Activated CD4-positive, alpha-beta T cell treated with anti-CD3 and anti-CD28 coated beads, Interleukin-2, amount 10 ng/mL, durations not matched to agents 24 days and 14 days (primary cell): Measurements from ENCODE around the gene RASL12. TPM values are rescaled to one million over a fixed set of nuclear protein-coding genes. Genes with fewer than 3 reads are reported as not detected.
"Not testable (repeated sequence)": the region's sequence is repeated elsewhere in the genome, so short reads cannot be mapped to it uniquely, and the experiment has no call there.

Experiments used
- DNase-seq: peaks from one replicate; pipeline ENCODE4 v3.0.0; 2022
- H3K27ac Mint-ChIP-seq: one replicate; pipeline ENCODE4 v1.8.0; 2022; ENCODE audit warnings: mild to moderate bottlenecking, mixed read lengths
- H3K27me3 Mint-ChIP-seq: one replicate; pipeline ENCODE4 v1.8.0; 2022; ENCODE audit warnings: mixed read lengths
- H3K36me3 Mint-ChIP-seq: one replicate; pipeline ENCODE4 v1.8.0; 2022; ENCODE audit warnings: low read depth, mild to moderate bottlenecking, mixed read lengths
- H3K4me1 Mint-ChIP-seq: one replicate; pipeline ENCODE4 v1.8.0; 2021; ENCODE audit warnings: mixed read lengths
- H3K4me3 Mint-ChIP-seq: one replicate; pipeline ENCODE4 v1.8.0; 2022; ENCODE audit warnings: mild to moderate bottlenecking, moderate library complexity, mixed read lengths
- H3K9me3 Mint-ChIP-seq: one replicate; pipeline ENCODE4 v1.8.0; 2021; ENCODE audit warnings: mixed read lengths
- intact Hi-C: fragments of 100-400 bp; cut with micrococcal nuclease; formaldehyde crosslinking; loops from one replicate; pipeline ENCODE4 v1.15.1; 2023
- total RNA-seq: library from RNA; stranded (reverse); gene quantifications from 2 replicates; pipeline ENCODE4 v1.2.3, GENCODE V29; 2022

Gene RASL12
- total RNA-seq, 1 donor from 2014 or later: not detected

DNA sequence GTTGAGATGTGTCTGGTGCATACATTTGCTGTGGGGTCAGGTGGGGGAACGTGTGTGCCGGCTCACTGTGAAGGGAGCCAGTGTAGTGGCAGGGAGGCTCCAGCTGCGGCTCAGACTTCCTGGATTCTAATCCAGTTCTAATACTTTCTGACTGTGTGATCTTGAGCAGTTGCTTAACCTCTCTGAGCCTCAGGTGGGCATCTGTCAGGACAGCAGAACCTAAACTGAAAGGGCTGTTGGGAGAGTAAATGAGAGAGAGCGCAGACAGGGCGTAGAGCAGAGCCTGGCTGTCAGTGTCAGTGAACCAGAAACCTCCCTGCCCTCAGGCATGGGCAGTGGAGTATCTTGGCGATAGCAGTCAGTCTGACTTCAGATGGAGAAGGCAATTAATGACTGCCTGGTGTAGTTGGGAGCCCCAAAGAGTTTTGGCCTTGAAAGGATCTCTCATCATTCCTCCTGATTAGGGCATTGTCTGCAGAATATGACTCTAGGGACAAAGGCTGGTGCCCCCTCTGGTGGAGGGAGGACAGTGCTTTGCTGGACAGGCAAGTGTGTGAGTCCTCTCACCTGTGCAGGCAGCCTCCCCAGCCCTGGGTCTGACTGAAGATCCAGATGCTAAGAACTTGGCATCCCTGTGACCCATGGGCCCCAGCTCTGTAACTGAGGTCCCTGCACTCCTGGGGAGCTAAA, 18.3 kb upstream of the RASL12 start:
- intact Hi-C loops: no loop called here
- peaks cover 16% of the 10 kb centered on the region for H3K4me1 Mint-ChIP-seq
- H3K36me3 Mint-ChIP-seq: no peaks in the 10 kb centered on the region
- H3K27me3 Mint-ChIP-seq: peaks cover 25% of the 10 kb centered on the region
- no peak overlapping the region for H3K4me3 Mint-ChIP-seq
- no peaks in the 10 kb centered on the region for H3K9me3 Mint-ChIP-seq
- H3K27ac Mint-ChIP-seq: no peak overlapping the region
- DNase-seq: peak; percentile 66

DNA sequence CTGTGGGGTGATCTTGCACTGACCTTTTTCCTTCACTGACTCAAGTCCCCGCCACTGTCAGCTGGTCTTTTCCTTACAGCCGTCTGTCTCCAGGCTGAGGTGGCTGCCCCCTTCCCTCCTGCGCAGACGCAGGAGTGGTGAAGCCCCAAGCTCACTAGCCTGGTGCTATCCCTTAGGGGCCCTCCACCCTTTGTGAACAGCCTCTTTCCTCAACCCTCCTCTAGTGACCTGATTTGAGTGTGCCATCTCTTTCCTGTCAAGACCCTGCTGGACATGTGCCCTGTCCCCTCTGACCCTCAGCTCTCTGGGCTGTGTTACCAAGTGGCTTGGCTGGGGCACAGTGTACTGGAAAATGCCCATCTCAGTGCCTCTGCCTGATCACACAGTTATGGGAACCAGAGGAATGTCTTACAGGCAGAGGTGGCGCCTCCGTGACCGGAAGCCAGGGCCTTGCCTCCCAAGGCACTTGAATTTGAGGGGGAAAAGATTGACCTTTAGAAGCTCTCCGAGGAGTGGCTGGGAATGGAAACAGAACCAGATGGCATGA, 17.5 kb upstream of the RASL12 start:
- H3K27ac Mint-ChIP-seq: no peak overlapping the region
- intact Hi-C loops: no loop called here
- no peak for DNase-seq

DNA sequence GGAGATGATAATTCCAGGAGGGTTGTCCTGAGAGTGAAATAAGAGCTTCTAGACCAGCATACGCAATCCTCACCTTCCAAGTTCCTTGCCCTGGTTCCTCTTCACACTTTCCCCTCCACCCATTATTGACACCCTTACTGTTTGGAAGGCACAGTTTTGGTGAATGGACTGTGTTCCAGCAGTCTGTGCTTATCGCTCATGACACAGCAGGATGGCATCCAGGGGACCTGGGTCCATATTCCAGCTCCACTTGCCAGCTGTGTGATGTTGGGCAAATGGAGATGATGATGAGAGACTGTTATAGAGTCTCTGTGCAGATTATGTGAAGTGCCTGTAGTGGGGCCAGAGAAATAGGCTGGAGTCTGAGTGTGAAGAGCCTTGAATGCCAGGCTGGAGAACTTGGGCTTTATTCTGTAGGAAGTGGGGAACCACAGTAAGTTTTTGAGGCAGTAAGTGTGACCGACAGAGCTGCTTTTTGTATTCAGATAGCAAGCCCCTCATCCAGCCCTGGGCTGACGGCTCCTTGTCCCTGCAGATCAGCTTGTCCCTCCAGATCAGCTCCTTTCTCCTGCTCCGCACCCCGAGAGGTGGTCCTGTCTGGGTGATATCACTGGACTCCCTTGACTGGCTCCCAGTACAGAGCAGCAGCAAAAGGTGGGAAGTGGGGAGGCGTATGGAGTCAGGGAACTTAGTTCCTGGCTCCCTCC, 16.9 kb upstream of the RASL12 start:
- Mint-ChIP-seq H3K27me3 (peaks cover 28% of the 10 kb centered on the region), H3K9me3 (no peaks in the 10 kb centered on the region), H3K27ac (no peak overlapping the region), H3K4me3 (no peak overlapping the region), H3K4me1 (peaks cover 16% of the 10 kb centered on the region), H3K36me3 (no peaks in the 10 kb centered on the region)
- intact Hi-C loops: no loop called here
- DNase-seq: no peak

More for the DNA sequence above, 17.5 kb upstream of the RASL12 start:
- Mint-ChIP-seq H3K4me3 (no peak overlapping the region), H3K36me3 (no peaks in the 10 kb centered on the region), H3K9me3 (no peaks in the 10 kb centered on the region), H3K4me1 (peaks cover 16% of the 10 kb centered on the region), H3K27me3 (peaks cover 28% of the 10 kb centered on the region)

DNA sequence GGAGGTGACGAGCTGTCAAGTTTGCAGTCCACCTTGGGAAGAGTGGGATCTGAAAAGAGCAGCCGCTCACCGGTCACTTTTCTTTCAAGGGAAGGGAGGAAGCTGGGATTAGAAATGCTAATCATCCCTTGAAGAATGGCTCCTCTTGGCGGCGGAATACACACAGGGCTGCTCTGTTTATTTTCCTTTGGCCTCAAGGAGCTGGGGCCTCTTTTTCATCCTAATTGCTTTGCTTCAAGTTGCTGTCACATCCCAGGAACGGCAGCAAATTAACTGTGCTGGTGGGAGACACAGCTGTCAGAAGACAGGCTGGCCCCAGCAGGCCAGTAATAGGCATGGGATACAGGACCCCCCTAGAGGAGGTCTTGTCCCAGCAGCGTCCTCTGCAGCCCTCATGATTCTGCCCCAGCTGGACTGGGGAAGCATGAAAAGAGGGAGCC, 15.5 kb upstream of the RASL12 start:
- H3K4me3 Mint-ChIP-seq: no peak overlapping the region
- DNase-seq: no peak
- peaks cover 34% of the 10 kb centered on the region for H3K27me3 Mint-ChIP-seq
- H3K4me1 Mint-ChIP-seq: peaks cover 16% of the 10 kb centered on the region
- no peak overlapping the region for H3K27ac Mint-ChIP-seq
- intact Hi-C loops: no loop called here
- no peaks in the 10 kb centered on the region for H3K36me3 Mint-ChIP-seq
- no peaks in the 10 kb centered on the region for H3K9me3 Mint-ChIP-seq

DNA sequence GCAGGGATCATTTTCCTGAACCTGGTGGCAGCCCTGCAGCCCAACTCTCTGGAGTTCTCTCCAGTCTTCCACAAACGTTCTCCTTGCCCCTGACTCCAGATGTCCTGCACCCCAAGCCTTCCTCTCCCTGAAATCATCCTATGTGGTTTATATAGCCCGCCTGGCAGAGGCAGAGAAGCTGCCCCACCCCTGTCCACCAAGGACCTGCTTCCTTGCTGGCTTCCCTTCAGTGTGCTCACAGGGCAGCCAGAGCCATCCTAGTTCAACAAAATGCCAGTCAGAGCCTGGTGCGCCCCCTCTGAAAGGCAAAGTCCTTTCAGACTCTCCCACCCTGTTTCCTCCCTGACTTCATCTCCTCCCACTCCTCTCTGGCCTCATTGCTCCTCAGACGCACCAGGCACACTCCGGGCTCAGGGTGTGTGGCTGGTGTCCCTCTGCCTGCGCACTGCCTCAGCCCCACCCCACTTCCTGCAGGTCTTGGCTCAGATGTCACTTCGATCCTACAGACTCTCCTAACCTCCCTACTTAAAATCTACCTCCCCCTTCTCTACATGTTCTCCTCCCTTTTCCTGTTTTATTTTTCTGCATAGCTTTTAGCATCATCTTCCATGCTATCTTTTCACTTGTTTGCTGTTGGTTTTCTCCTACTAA, 14.6 kb upstream of the RASL12 start:
- DNase-seq: peak; percentile 79
- peak overlapping the region; percentile 29 for H3K4me3 Mint-ChIP-seq
- intact Hi-C loops: no loop called here

DNA sequence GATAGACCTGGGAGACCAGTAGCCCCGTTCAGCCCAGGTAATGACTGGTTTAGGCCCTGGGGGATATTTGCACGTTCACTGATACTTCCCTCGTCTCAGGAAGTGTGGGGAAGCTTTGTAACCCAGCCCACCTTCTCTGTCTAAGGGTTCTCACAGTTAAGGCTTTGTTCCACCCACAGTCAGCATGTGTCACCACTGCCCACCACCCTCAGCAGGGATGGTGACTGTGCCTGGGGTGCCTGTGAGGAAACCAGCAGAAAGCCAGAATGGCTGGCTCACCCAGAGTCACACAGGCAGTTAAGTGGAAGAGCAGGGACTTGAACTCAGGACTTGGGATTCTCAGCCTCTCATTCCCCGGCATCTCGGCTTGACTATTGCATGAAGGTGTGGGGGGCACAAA, 14.0 kb upstream of the RASL12 start:
- Mint-ChIP-seq H3K27ac (no peak overlapping the region), H3K4me3 (no peak overlapping the region), H3K9me3 (no peaks in the 10 kb centered on the region), H3K4me1 (peaks cover 18% of the 10 kb centered on the region), H3K27me3 (peaks cover 38% of the 10 kb centered on the region), H3K36me3 (no peaks in the 10 kb centered on the region)
- DNase-seq: no peak
- intact Hi-C loops: no loop called here

More for the DNA sequence above, 14.6 kb upstream of the RASL12 start:
- Mint-ChIP-seq H3K4me1 (peaks cover 18% of the 10 kb centered on the region), H3K27ac (peak overlapping the region; percentile 8), H3K36me3 (no peaks in the 10 kb centered on the region), H3K27me3 (peaks cover 38% of the 10 kb centered on the region), H3K9me3 (no peaks in the 10 kb centered on the region)

DNA sequence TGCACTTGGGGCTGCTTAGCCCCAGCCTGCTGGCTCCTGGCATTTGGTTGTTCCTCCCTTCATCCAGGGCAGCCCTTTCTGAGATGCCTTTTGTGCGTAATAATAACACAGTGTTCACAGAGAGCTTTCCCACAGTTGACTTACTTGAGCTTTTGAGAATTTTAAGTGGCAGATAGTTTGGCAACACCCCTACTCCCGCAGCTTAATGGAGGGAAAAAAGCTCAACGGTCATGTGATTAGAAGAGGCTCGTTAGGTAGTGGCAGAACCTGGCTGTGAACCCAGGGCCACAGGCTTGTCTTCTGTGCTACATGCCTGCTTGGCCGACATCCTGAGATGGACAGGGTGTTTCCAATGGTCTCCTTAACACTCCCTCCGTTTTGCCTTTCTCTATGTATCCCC, 13.5 kb upstream of the RASL12 start:
- DNase-seq: no peak
- no peak overlapping the region for H3K4me3 Mint-ChIP-seq
- peaks cover 18% of the 10 kb centered on the region for H3K4me1 Mint-ChIP-seq
- no peaks in the 10 kb centered on the region for H3K36me3 Mint-ChIP-seq
- H3K27me3 Mint-ChIP-seq: peaks cover 40% of the 10 kb centered on the region
- H3K27ac Mint-ChIP-seq: no peak overlapping the region
- intact Hi-C loops: no loop called here
- H3K9me3 Mint-ChIP-seq: no peaks in the 10 kb centered on the region

DNA sequence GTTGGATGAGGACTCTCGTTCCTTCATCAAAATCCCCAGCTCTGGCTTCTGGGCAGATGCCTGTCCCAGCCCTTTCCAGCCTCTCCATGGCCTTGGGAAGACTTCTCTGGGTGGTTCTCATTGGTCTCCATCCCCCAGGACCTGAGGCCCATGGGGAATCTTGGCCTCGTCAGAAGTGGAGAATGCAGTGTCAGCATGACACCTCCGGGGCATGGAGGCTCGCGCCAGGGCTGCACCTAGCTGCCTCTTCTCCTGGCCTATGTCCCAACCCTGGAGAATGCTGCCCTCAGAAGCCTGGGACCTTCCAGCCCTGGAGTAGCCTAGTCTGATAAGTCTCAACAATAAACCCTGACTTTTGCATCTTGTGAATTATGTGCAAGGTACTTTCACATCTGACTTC, 11.8 kb upstream of the RASL12 start:
- Mint-ChIP-seq H3K4me3 (no peak overlapping the region), H3K4me1 (peaks cover 17% of the 10 kb centered on the region), H3K36me3 (no peaks in the 10 kb centered on the region), H3K27me3 (peaks cover 37% of the 10 kb centered on the region), H3K9me3 (no peaks in the 10 kb centered on the region), H3K27ac (no peak overlapping the region)
- DNase-seq: no peak
- intact Hi-C loops: loop anchor here (5.0 kb wide), 1 partner anchor 347 kb away; no protein-coding TSS in a partner anchor

DNA sequence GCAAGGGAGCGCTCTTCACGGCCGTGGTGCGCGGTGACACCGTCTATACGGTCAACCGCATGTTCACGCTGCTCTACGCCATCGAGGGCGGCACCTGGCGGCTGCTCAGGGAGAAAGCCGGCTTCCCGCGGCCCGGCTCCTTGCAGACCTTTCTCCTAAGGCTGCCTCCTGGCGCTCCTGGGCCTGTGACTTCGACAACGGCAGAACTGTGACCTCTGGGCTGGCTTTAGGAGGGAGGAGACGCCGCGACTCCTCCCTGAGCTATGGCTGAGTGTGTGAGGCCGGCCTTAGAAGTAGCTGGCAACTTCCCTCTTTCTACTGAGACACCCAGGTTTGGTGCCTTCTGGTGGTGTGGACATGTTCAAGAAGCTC, 10.2 kb upstream of the RASL12 start:
- no peak overlapping the region for H3K27ac Mint-ChIP-seq
- H3K4me1 Mint-ChIP-seq: peaks cover 15% of the 10 kb centered on the region
- intact Hi-C loops: loop anchor here (1.0 to 5.0 kb wide), 3 partner anchors 24 to 346 kb away; no protein-coding TSS in a partner anchor
- no peak overlapping the region for H3K4me3 Mint-ChIP-seq
- no peaks in the 10 kb centered on the region for H3K36me3 Mint-ChIP-seq
- DNase-seq: peak; percentile 85
- no peaks in the 10 kb centered on the region for H3K9me3 Mint-ChIP-seq
- H3K27me3 Mint-ChIP-seq: peaks cover 24% of the 10 kb centered on the region

DNA sequence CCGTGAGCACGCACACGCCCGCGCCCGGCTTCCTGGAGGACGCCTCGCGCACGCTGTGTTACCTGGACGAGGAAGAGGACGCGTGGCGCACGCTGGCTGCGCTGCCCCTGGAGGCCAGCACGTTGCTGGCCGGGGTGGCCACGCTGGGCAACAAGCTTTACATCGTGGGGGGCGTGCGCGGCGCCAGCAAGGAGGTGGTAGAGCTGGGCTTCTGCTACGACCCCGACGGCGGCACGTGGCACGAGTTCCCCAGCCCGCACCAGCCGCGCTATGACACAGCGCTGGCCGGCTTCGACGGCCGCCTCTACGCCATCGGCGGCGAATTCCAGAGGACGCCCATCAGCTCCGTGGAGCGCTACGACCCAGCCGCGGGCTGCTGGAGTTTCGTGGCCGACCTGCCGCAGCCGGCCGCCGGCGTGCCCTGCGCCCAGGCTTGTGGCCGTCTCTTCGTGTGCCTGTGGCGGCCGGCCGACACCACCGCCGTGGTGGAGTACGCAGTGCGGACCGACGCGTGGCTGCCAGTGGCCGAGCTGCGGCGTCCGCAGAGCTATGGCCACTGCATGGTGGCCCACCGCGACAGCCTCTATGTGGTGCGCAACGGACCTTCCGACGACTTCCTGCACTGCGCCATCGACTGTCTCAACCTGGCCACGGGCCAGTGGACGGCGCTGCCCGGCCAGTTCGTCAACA, 9.6 kb upstream of the RASL12 start:
- intact Hi-C loops: loop anchor here (5.0 kb wide), 1 partner anchor 345 kb away; no protein-coding TSS in a partner anchor
- DNase-seq: no peak
- no peak overlapping the region for H3K27ac Mint-ChIP-seq
- H3K36me3 Mint-ChIP-seq: no peaks in the 10 kb centered on the region
- H3K4me1 Mint-ChIP-seq: peaks cover 10% of the 10 kb centered on the region
- no peaks in the 10 kb centered on the region for H3K9me3 Mint-ChIP-seq
- H3K27me3 Mint-ChIP-seq: peaks cover 19% of the 10 kb centered on the region
- no peak overlapping the region for H3K4me3 Mint-ChIP-seq

DNA sequence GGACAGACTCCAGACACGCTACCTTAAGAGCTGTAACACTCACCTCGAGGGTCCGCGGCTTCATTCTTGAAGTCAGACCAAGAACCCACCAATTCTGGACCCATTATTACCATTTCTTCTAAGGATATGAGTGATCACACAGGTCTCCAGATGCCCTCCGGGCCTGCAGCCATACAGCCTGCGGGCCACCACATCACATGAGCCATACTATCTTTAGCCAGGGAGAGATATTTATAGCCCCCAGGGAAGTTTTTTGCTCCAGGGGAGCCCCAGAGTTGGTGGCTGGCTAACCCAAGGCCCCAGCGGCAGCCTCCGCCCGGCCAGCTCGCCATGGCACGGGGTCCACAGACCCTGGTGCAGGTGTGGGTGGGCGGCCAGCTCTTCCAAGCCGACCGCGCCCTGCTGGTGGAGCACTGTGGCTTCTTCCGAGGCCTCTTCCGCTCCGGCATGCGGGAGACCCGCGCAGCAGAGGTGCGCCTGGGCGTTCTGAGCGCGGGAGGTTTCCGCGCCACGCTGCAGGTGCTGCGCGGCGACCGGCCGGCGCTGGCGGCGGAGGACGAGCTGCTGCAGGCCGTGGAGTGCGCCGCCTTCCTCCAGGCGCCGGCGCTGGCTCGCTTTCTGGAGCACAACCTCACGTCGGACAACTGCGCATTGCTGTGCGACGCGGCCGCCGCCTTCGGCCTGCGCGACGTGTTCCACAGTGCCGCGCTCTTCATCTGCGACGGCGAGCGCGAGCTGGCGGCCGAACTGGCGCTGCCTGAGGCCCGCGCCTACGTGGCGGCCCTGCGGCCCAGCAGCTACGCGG, 8.9 kb upstream of the RASL12 start, which contains the start of gene KBTBD13:
Gene KBTBD13, plus strand, starts transcription at position 261 of the 805 bp plus-strand sequence. Its CDS starts 70 bp downstream, at position 331.
- H3K36me3 Mint-ChIP-seq: no peaks in the 10 kb centered on the region
- no peak within 1 kb of the TSS for H3K4me3 Mint-ChIP-seq
- H3K27me3 Mint-ChIP-seq: peaks cover 17% of the 10 kb centered on the region

DNA sequence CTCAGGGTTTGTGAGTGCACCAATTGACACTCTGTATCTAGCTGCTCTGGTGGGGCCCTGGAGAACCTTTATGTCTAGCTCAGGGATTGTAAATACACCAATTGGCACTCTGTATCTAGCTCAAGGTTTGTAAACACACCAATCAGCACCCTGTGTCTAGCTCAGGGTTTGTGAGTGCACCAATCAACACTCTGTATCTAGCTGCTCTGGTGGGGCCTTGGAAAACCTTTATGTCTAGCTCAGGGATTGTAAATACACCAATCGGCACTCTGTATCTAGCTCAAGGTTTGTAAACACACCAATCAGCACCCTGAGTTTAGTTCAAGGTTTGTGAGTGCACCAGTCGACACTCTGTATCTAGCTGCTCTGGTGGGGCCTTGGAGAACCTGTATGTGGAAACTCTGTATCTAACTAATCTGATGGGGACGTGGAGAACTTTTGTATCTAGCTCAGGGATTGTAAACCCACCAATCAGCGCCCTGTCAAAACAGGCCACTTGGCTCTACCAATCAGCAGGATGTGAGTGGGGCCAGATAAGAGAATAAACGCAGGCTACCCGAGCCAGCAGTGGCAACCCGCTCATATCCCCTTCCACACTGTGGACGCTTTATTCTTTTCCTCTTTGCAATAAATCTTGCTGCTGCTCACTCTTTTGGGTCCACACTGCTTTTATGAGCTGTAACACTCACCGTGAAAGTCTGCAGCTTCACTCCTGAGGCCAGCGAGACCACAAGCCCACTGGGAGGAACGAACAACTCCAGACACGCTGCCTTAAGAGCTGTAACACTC, 8.0 kb upstream of the RASL12 start:
- intact Hi-C loops: loop anchor here (5.0 kb wide), 1 partner anchor 344 kb away; no protein-coding TSS in a partner anchor
- H3K36me3 Mint-ChIP-seq, H3K27ac Mint-ChIP-seq, H3K4me1 Mint-ChIP-seq, DNase-seq, H3K4me3 Mint-ChIP-seq, H3K9me3 Mint-ChIP-seq: not testable (repeated sequence)
- peaks cover 12% of the 10 kb centered on the region for H3K27me3 Mint-ChIP-seq

More for the DNA sequence above, 8.9 kb upstream of the RASL12 start, which contains the start of gene KBTBD13:
- intact Hi-C loops: loop anchor here (5.0 kb wide), 1 partner anchor 344 kb away; no protein-coding TSS in a partner anchor
- peaks cover 5% of the 10 kb centered on the region for H3K4me1 Mint-ChIP-seq
- no peak within 1 kb of the TSS for H3K27ac Mint-ChIP-seq
- H3K9me3 Mint-ChIP-seq: no peaks in the 10 kb centered on the region
- no peak for DNase-seq
